Fibroblast of lung (primary cell): ENCODE results near the gene USP11. TPM values are rescaled to one million over a fixed set of nuclear protein-coding genes. Genes with fewer than 3 reads are reported as not detected.
A peak's percentile ranks its signal among the peaks of the same experiment; 100 is the strongest.

ENCODE experiments used
- DNase-seq, 2 donors: peaks; one replicate each; pipeline versions ENCODE4 v3.0.0 to v3.0.0-alpha.2; 2010; ENCODE audit warnings: low read depth in 2 of 2
- H2AFZ ChIP-seq: 2 replicates; pipeline ENCODE4 v1.5.1; 2012; ENCODE audit warnings: low read length, control low read depth, inconsistent platforms
- H3K27ac ChIP-seq: 2 replicates; pipeline ENCODE4 v1.5.1; 2011; ENCODE audit warnings: low read length, control low read depth; ENCODE audit not compliant: insufficient read depth
- H3K27me3 ChIP-seq: 2 replicates; pipeline ENCODE4 v1.5.1; 2011; ENCODE audit warnings: mild to moderate bottlenecking, low read length; ENCODE audit not compliant: control insufficient read depth, insufficient read depth
- H3K36me3 ChIP-seq: 2 replicates; pipeline ENCODE4 v1.5.1; 2011; ENCODE audit warnings: low read length; ENCODE audit not compliant: control insufficient read depth, insufficient read depth
- H3K4me1 ChIP-seq: 2 replicates; pipeline ENCODE4 v1.5.1; 2011; ENCODE audit warnings: low read length; ENCODE audit not compliant: control insufficient read depth, insufficient read depth; ENCODE audit errors: extremely low read depth
- H3K4me2 ChIP-seq: 2 replicates; pipeline ENCODE4 v1.5.1; 2011; ENCODE audit warnings: low read length, control low read depth; ENCODE audit not compliant: insufficient read depth; ENCODE audit errors: extremely low read depth
- H3K4me3 ChIP-seq, 4 experiments: fragments of 200-600 bp in 1 of 4; sonication (generic) in 1 of 4; replicated peaks in 1 of 4; 2 replicates each; pipeline ENCODE4 v1.5.1; 2011 to 2016; ENCODE audit warnings: low read length in 4 of 4, low read depth in 3 of 4, mild to moderate bottlenecking in 3 of 4, control low read depth in 2 of 4, inconsistent platforms in 1 of 4, mixed read lengths in 1 of 4; ENCODE audit not compliant: insufficient read depth in 1 of 4; ENCODE audit errors: control extremely low read depth in 1 of 4
- H3K79me2 ChIP-seq: 2 replicates; pipeline ENCODE4 v1.5.1; 2012; ENCODE audit warnings: mild to moderate bottlenecking, low read length, inconsistent platforms; ENCODE audit not compliant: control insufficient read depth, insufficient read depth
- H3K9ac ChIP-seq: 2 replicates; pipeline ENCODE4 v1.5.1; 2011; ENCODE audit warnings: mild to moderate bottlenecking, low read length, control low read depth; ENCODE audit not compliant: insufficient read depth
- H3K9me3 ChIP-seq: 2 replicates; pipeline ENCODE4 v1.5.1; 2012; ENCODE audit warnings: low read depth, low read length; ENCODE audit not compliant: control insufficient read depth, insufficient read depth
- H4K20me1 ChIP-seq: 2 replicates; pipeline ENCODE4 v1.5.1; 2011; ENCODE audit warnings: low read length; ENCODE audit not compliant: control insufficient read depth, insufficient read depth; ENCODE audit errors: extremely low read depth
- CTCF ChIP-seq, 2 donors: IDR thresholded peaks in 1 of 2; conservative IDR thresholded peaks in 1 of 2; 1 replicate in 1 of 2; 2 replicates in 1 of 2; pipeline ENCODE4 v1.5.1; 2011 to 2012; ENCODE audit warnings: low read length in 2 of 2, control low read depth in 1 of 2, inconsistent platforms in 1 of 2, low read depth in 1 of 2, mild to moderate bottlenecking in 1 of 2
- EZH2 ChIP-seq: IDR thresholded peaks from 2 replicates; pipeline ENCODE4 v1.5.1; 2012; ENCODE audit warnings: low read length, control low read depth, mild to moderate bottlenecking; ENCODE audit errors: missing control alignments
- polyA plus RNA-seq, 2 donors: library from polyadenylated mRNA; depleted of rRNA in 1 of 2; stranded (reverse) in 1 of 2; unstranded in 1 of 2; fragments of >200 nt; gene quantifications; 2 replicates each; pipeline ENCODE4 v1.2.1, GENCODE V29; 2011 to 2012; ENCODE audit warnings: missing spikeins in 1 of 2
- total RNA-seq: library from RNA; depleted of rRNA; stranded (reverse); fragments of >200 nt; gene quantifications from 2 replicates; pipeline ENCODE4 v1.2.1, GENCODE V29; 2014

Gene USP11
- total and polyA plus RNA-seq, 2 donors (not counting 1 experiment from before 2014, with no cell fraction given), result 24.6 to 47.9 TPM

- Histone ChIP-seq H3K9ac (peak within 1 kb of the TSS; percentile 97), H3K36me3 (peaks cover 3% of the 10 kb centered on the region), H3K9me3 (no peaks in the 10 kb centered on the region), H3K4me2 (peak within 1 kb of the TSS; percentile 99), H3K4me3 (peak within 1 kb of the TSS; percentile 73 to 97 (median 86)), H4K20me1 (no peaks in the 10 kb centered on the region), H3K27me3 (no peaks in the 10 kb centered on the region), H3K4me1 (peaks cover 18% of the 10 kb centered on the region), H3K27ac (peak within 1 kb of the TSS; percentile 90), H2AFZ (peak within 1 kb of the TSS; percentile 35), H3K79me2 (peaks cover 48% of the 10 kb centered on the region)
- TF ChIP-seq CTCF (conservative IDR thresholded peaks at IDR 0.05 in 1 of 2, IDR thresholded peaks at IDR 0.05 in 1 of 2; ENCODE audit: low read depth in 1 of 2, low read length in 2 of 2), result peak; percentile 45 to 55
- TF ChIP-seq EZH2, result no peak
- DNase-seq, result peak; percentile 94
Measured at GRCh38 chrX:47193475-47194193, 39.2 kb upstream of the USP11 start, which contains the start of gene UBA1. TSS of gene UBA1 (plus strand) at chrX:47193829. CDS start at chrX:47198803, 4,974 bp downstream.

GRCh38 chrX:47194194-47194787 is 38.5 kb upstream of the USP11 start:
- peak overlapping the region; percentile 90 for H3K27ac ChIP-seq
- TF ChIP-seq CTCF (conservative IDR thresholded peaks at IDR 0.05 in 1 of 2, IDR thresholded peaks at IDR 0.05 in 1 of 2; ENCODE audit: low read depth in 1 of 2, low read length in 2 of 2) (no peak), EZH2 (no peak)
- H3K36me3 ChIP-seq, result peaks cover 9% of the 10 kb centered on the region
- no peak for DNase-seq
- H3K4me1 ChIP-seq, result peaks cover 18% of the 10 kb centered on the region
- peak overlapping the region; percentile 35 for H2AFZ ChIP-seq
- H3K79me2 ChIP-seq, result peaks cover 55% of the 10 kb centered on the region
- peak overlapping the region; percentile 97 for H3K9ac ChIP-seq
- no peaks in the 10 kb centered on the region for H4K20me1 ChIP-seq
- H3K4me2 ChIP-seq, result peak overlapping the region; percentile 99
- H3K27me3 ChIP-seq, result no peaks in the 10 kb centered on the region
- peak overlapping the region; percentile 73 to 97 (median 86) for H3K4me3 ChIP-seq
- H3K9me3 ChIP-seq, result no peaks in the 10 kb centered on the region

- DNase-seq, result no peak
- peaks cover 18% of the 10 kb centered on the region for H3K4me1 ChIP-seq
- peak overlapping the region in 2 of 4 experiments; percentile 27 to 42 for H3K4me3 ChIP-seq
- TF ChIP-seq EZH2 (no peak), CTCF (conservative IDR thresholded peaks at IDR 0.05 in 1 of 2, IDR thresholded peaks at IDR 0.05 in 1 of 2; ENCODE audit: low read depth in 1 of 2, low read length in 2 of 2) (no peak)
- no peak overlapping the region for H2AFZ ChIP-seq
- peaks cover 62% of the 10 kb centered on the region for H3K79me2 ChIP-seq
- no peaks in the 10 kb centered on the region for H3K9me3 ChIP-seq
- H3K27me3 ChIP-seq, result no peaks in the 10 kb centered on the region
- H3K27ac ChIP-seq, result no peak overlapping the region
- H3K9ac ChIP-seq, result no peak overlapping the region
- peak overlapping the region; percentile 34 for H3K4me2 ChIP-seq
- no peaks in the 10 kb centered on the region for H4K20me1 ChIP-seq
- H3K36me3 ChIP-seq, result peaks cover 16% of the 10 kb centered on the region
Measured at GRCh38 chrX:47196098-47196497, 36.7 kb upstream of the USP11 start.
